NB4 (cell line): ENCODE results near the gene TACC2.

Source experiments
- DNase-seq: peaks from one replicate; pipeline ENCODE4 v3.0.0; 2010; ENCODE audit warnings: low read depth
- H3K4me3 ChIP-seq: one replicate; pipeline ENCODE4 v1.5.1; 2011; ENCODE audit warnings: mild to moderate bottlenecking, low read depth, low read length, moderate library complexity
- CTCF ChIP-seq: IDR thresholded peaks from one replicate; pipeline ENCODE4 v1.5.1; 2012; ENCODE audit warnings: low read depth, low read length
- MYC ChIP-seq: IDR thresholded peaks from 2 replicates; pipeline ENCODE4 v1.6.1; 2011; ENCODE audit warnings: low read depth, low read length
- POLR2A ChIP-seq: IDR thresholded peaks from 2 replicates; pipeline ENCODE4 v1.6.1; 2011; ENCODE audit warnings: mild to moderate bottlenecking; ENCODE audit not compliant: insufficient read length; ENCODE audit errors: extremely low read depth
- TF ChIP-seq, protein P1 (sequence below): IDR thresholded peaks from 2 replicates; pipeline ENCODE4 v1.6.1; 2011; ENCODE audit warnings: low read depth, low read length

Gene TACC2

DNA sequence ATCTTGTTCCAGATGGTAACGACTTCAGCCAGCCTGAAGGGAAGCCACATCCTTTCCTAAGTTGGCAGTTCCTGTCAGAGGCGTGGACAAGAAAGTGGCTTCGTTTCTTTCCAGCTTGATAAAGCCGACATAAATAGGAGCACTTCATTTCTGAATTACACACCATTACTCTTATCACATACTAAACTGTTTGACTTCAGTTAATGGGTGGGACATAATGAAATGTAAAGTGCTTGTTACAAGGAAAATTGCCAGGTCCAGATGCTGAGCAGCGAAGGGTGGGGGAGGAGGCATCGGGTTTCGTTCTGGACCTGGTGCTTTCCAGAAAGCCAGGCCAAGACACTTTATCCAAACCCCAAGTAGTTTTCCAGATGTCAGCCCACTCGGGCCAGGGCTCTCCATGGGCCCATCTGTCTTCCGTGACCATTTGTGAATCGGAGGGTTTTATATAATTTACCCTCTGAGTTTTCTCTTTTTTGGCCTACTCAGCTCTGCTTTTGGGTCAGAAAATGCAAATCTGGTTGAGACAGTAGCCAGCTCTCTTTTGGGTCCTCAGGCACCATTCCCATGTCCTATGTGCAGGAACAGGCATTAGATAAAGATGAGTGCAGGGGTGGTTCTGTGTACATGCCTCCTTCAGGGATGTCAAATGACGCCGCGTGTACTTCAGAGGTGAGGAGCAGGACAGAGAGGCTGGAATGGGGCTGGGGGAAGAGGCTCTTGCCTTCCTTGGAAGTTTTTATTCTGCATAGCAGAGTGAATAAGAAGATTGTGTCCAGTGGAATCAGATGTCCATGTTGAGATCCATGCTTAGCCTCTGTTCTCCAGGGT lies 90.2 kb downstream of the TACC2 start:
- H3K4me3 ChIP-seq = no peak overlapping the region
- TF ChIP-seq, protein P1, sequence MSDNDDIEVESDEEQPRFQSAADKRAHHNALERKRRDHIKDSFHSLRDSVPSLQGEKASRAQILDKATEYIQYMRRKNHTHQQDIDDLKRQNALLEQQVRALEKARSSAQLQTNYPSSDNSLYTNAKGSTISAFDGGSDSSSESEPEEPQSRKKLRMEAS = no peak
- TF ChIP-seq CTCF (no peak), POLR2A (no peak), MYC (no peak)
- DNase-seq = no peak

DNA sequence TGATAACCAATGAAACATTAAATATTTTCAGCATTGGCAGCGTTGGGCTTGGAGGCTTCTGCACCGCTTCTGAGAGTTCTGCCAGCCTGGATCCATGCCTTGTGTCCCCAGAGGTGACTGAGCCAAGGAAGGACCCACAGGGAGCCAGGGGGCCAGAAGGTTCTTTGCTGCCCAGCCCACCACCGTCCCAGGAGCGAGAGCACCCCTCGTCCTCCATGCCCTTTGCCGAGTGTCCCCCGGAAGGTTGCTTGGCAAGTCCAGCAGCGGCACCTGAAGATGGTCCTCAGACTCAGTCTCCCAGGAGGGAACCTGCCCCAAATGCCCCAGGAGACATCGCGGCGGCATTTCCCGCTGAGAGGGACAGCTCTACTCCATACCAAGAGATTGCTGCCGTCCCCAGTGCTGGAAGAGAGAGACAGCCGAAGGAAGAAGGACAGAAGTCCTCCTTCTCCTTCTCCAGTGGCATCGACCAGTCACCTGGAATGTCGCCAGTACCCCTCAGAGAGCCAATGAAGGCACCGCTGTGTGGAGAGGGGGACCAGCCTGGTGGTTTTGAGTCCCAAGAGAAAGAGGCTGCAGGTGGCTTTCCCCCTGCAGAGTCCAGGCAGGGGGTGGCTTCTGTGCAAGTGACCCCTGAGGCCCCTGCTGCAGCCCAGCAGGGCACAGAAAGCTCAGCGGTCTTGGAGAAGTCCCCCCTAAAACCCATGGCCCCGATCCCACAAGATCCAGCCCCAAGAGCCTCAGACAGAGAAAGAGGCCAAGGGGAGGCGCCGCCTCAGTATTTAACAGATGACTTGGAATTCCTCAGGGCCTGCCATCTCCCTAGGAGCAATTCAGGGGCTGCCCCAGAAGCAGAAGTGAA lies 93.9 kb downstream of the TACC2 start:
- TF ChIP-seq MYC = no peak
- TF ChIP-seq, protein P1 = no peak
- TF ChIP-seq POLR2A = no peak
- TF ChIP-seq CTCF = no peak
- DNase-seq = no peak
- H3K4me3 ChIP-seq = no peak overlapping the region

GRCh38 chr10:122083478-122084025 lies 94.6 kb downstream of the TACC2 start:
- TF ChIP-seq MYC (no peak), POLR2A (no peak), CTCF (no peak)
- TF ChIP-seq, protein P1 = no peak
- no peak for DNase-seq
- no peak overlapping the region for H3K4me3 ChIP-seq

- H3K4me3 ChIP-seq = no peak overlapping the region
- TF ChIP-seq MYC (no peak), POLR2A (no peak), CTCF (no peak)
- TF ChIP-seq, protein P1 = no peak
- no peak for DNase-seq
Observed at GRCh38 chr10:122084286-122085041, 95.5 kb downstream of the TACC2 start.

GRCh38 chr10:122085423-122085911 lies 96.5 kb downstream of the TACC2 start:
- no peak overlapping the region for H3K4me3 ChIP-seq
- DNase-seq = no peak
- TF ChIP-seq MYC (no peak), CTCF (no peak), POLR2A (no peak)
- TF ChIP-seq, protein P1 = no peak
